ENCODE measurements around the gene MDFI.

DNA sequence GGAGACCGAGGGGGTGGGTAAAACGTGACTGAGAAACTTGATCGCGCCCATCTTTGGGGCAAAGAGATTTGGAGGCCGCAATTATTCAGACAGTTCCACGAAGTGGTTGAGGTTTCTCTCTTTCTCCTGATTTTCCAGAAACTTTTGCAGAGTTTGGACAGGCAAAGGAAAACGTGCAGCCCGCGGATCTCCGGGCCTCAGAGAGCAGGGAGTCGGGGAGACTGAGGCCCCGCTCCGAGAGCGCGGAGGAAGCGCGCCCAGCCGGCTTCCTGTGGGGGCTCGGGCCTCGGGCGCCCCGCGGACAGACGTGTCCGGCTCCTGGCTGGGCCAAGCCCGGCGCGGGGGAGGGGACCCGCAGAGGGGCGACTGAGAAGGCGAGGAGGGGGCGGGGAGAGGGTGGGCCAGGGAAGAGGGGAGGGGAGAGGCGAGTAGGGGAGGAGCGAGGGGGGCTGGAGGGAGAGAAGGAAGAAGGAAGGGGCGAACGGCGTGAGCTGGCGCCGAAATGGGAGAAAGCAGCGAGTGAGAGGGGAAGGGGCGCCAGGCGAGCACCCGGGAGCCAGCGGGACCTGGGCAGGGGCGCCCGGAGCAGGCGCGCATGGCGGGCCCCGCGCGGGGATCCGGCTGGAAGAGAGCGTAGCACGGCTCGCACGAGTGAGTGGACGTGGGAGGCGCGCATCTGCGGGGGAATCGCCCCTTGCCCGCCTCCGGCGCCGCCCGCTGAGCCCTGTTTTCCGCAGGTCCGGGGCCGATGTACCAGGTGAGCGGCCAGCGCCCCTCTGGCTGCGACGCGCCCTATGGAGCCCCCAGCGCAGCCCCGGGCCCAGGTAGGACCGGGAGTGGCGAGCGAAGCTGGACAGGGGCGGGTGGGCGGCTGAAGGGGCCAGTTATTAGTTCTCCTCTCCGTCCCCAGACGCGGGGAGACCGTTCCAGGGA lies at the start of gene MDFI:
- TF ChIP-seq ZSCAN29 (IDR thresholded peaks at IDR 0.05), result no peak
- TF ChIP-seq TFAP4 (CRISPR knock-in tag; IDR thresholded peaks at IDR 0.05; ENCODE audit: borderline replicate concordance), result no peak
